H1 (cell line): ENCODE results near the gene PRR29. TPM values are rescaled to one million over a fixed set of nuclear protein-coding genes. Genes with fewer than 3 reads are reported as not detected.

Source experiments
- CTCF ChIA-PET: fragments of 300-600 bp; sonication (Branson Sonifier 250); formaldehyde crosslinking; loops from one replicate; lab custom pipeline; 2021; ENCODE audit not compliant: partially characterized antibody; lab: Charles Lee
- POLR2A ChIA-PET: fragments of 300-600 bp; sonication (Branson Sonifier 250); formaldehyde crosslinking; loops from one replicate; lab custom pipeline; 2021; ENCODE audit warnings: inconsistent platforms; ENCODE audit not compliant: partially characterized antibody; lab: Charles Lee
- DNase-seq, 2 experiments: peaks; one replicate each; pipeline versions ENCODE4 v3.0.0 to v3.0.0-alpha.2; 2010 to 2022; ENCODE audit warnings: low spot score in 2 of 2, low read depth in 1 of 2, mixed read lengths in 1 of 2
- FAIRE-seq: peaks from 2 replicates; lab custom pipeline; 2011; peaks lifted over from hg19 to GRCh38; lab: Jason Lieb, UNC
- H2AFZ ChIP-seq: 2 replicates; pipeline ENCODE4 v1.8.1; 2012; ENCODE audit warnings: low read length, inconsistent platforms
- H2AK5ac ChIP-seq: 2 replicates; pipeline ENCODE4 v1.6.1; 2013; ENCODE audit warnings: low read depth, low read length
- H2BK120ac ChIP-seq: replicated peaks from 2 replicates; pipeline ENCODE3; 2013; ENCODE audit warnings: low read depth, low read length, inconsistent platforms
- H2BK12ac ChIP-seq: 2 replicates; pipeline ENCODE4 v1.6.1; 2013; ENCODE audit warnings: low read depth, low read length
- H2BK15ac ChIP-seq: 2 replicates; pipeline ENCODE4 v1.6.1; 2013; ENCODE audit warnings: low read length
- H2BK20ac ChIP-seq: 2 replicates; pipeline ENCODE4 v1.6.1; 2013; ENCODE audit warnings: low read length
- H2BK5ac ChIP-seq: 2 replicates; pipeline ENCODE4 v1.6.1; 2013; ENCODE audit warnings: low read depth, low read length
- H3K14ac ChIP-seq: 2 replicates; pipeline ENCODE4 v1.6.1; 2013; ENCODE audit warnings: inconsistent platforms; ENCODE audit not compliant: insufficient read length
- H3K18ac ChIP-seq: 2 replicates; pipeline ENCODE4 v1.6.1; 2013; ENCODE audit warnings: low read length; ENCODE audit errors: extremely low read depth
- H3K23ac ChIP-seq: 2 replicates; pipeline ENCODE4 v1.6.1; 2013; ENCODE audit warnings: inconsistent platforms; ENCODE audit not compliant: insufficient read length
- H3K23me2 ChIP-seq: 2 replicates; pipeline ENCODE4 v1.6.1; 2013; ENCODE audit warnings: low read depth, low read length
- H3K27ac ChIP-seq: 2 replicates; pipeline ENCODE4 v1.6.1; 2011; ENCODE audit warnings: low read depth, low read length, inconsistent platforms
- H3K27me3 ChIP-seq, 4 experiments: replicated peaks in 1 of 4; 1 replicate in 1 of 4; 2 replicates in 3 of 4; pipeline versions ENCODE4 v1.6.1 to v1.8.1; 2011 to 2013; ENCODE audit warnings: low read length in 3 of 4, mild to moderate bottlenecking in 3 of 4, inconsistent platforms in 2 of 4, mixed read lengths in 2 of 4, moderate library complexity in 1 of 4; ENCODE audit not compliant: control insufficient read depth in 3 of 4, insufficient read depth in 3 of 4; ENCODE audit errors: extremely low read depth in 1 of 4
- H3K36me3 ChIP-seq, 4 experiments: 2 replicates each; pipeline versions ENCODE4 v1.6.1 to v1.8.1; 2011 to 2013; ENCODE audit warnings: mild to moderate bottlenecking in 4 of 4, low read length in 3 of 4, moderate library complexity in 2 of 4, control low read depth in 1 of 4, inconsistent platforms in 1 of 4; ENCODE audit not compliant: insufficient read depth in 4 of 4, control insufficient read depth in 2 of 4
- H3K4ac ChIP-seq: replicated peaks from 2 replicates; pipeline ENCODE3; 2013; ENCODE audit warnings: low read length, low read depth, mixed read lengths, inconsistent platforms; ENCODE audit not compliant: insufficient read length
- H3K4me1 ChIP-seq, 4 experiments: replicated peaks in 1 of 4; 1 replicate in 1 of 4; 2 replicates in 3 of 4; pipeline versions ENCODE4 v1.6.1 to v1.8.1; 2011 to 2013; ENCODE audit warnings: low read length in 3 of 4, inconsistent platforms in 2 of 4, mixed read lengths in 1 of 4; ENCODE audit not compliant: insufficient read depth in 4 of 4, control insufficient read depth in 3 of 4
- H3K4me2 ChIP-seq, 2 experiments: 2 replicates each; pipeline versions ENCODE4 v1.6.1 to v1.8.1; 2011 to 2013; ENCODE audit warnings: low read depth in 2 of 2, low read length in 2 of 2, control low read depth in 1 of 2, inconsistent platforms in 1 of 2, mild to moderate bottlenecking in 1 of 2; ENCODE audit not compliant: insufficient read depth in 1 of 2
- H3K4me3 ChIP-seq, 4 experiments: fragments of 200-600, 300-600 bp in 1 of 4; sonication (generic), shearing (Covaris generic), sonication (Bioruptor Twin) in 1 of 4; 2 replicates each; pipeline versions ENCODE4 v1.5.1 to v1.8.1; 2011 to 2016; ENCODE audit warnings: low read length in 4 of 4, low read depth in 3 of 4, control low read depth in 2 of 4, inconsistent platforms in 2 of 4, mild to moderate bottlenecking in 2 of 4, mixed read lengths in 1 of 4, moderate library complexity in 1 of 4; ENCODE audit not compliant: insufficient read depth in 2 of 4; ENCODE audit errors: extremely low read depth in 1 of 4
- H3K56ac ChIP-seq: replicated peaks from 2 replicates; pipeline ENCODE3; 2013; ENCODE audit warnings: low read depth, mild to moderate bottlenecking, mixed read lengths, low read length, inconsistent platforms; ENCODE audit not compliant: insufficient read length
- H3K79me1 ChIP-seq: 2 replicates; pipeline ENCODE4 v1.6.1; 2013; ENCODE audit warnings: low read depth, low read length, control low read depth
- H3K79me2 ChIP-seq, 2 experiments: 2 replicates each; pipeline versions ENCODE4 v1.6.1 to v1.8.1; 2012 to 2013; ENCODE audit warnings: low read length in 2 of 2, mild to moderate bottlenecking in 2 of 2, inconsistent platforms in 1 of 2; ENCODE audit not compliant: insufficient read depth in 2 of 2, control insufficient read depth in 1 of 2
- H3K9ac ChIP-seq, 4 experiments: replicated peaks in 1 of 4; 1 replicate in 1 of 4; 2 replicates in 3 of 4; pipeline versions ENCODE4 v1.6.1 to v1.8.1; 2011 to 2013; ENCODE audit warnings: low read depth in 3 of 4, low read length in 3 of 4, control low read depth in 2 of 4, mild to moderate bottlenecking in 2 of 4, moderate library complexity in 2 of 4, inconsistent platforms in 1 of 4; ENCODE audit errors: extremely low read depth in 1 of 4
- H3K9me3 ChIP-seq, 2 experiments: 2 replicates each; pipeline versions ENCODE4 v1.6.1 to v1.8.1; 2012 to 2013; ENCODE audit warnings: mild to moderate bottlenecking in 2 of 2, moderate library complexity in 2 of 2, control low read depth in 1 of 2, inconsistent platforms in 1 of 2, low read depth in 1 of 2, low read length in 1 of 2, mixed read lengths in 1 of 2; ENCODE audit not compliant: insufficient read depth in 2 of 2
- H4K20me1 ChIP-seq, 2 experiments: replicated peaks in 1 of 2; 2 replicates each; pipeline versions ENCODE3 to v1.8.1; 2011 to 2013; ENCODE audit warnings: inconsistent platforms in 2 of 2, low read length in 2 of 2, mild to moderate bottlenecking in 1 of 2; ENCODE audit not compliant: insufficient read depth in 2 of 2, control insufficient read depth in 1 of 2
- H4K5ac ChIP-seq: 2 replicates; pipeline ENCODE4 v1.6.1; 2013; ENCODE audit warnings: low read length, low read depth, mixed read lengths, inconsistent platforms; ENCODE audit not compliant: insufficient read length
- H4K8ac ChIP-seq: 2 replicates; pipeline ENCODE4 v1.8.0; 2013; ENCODE audit warnings: mild to moderate bottlenecking, moderate library complexity, low read length, inconsistent platforms; ENCODE audit not compliant: insufficient read depth; ENCODE audit errors: extremely low read depth
- H4K91ac ChIP-seq: replicated peaks from 2 replicates; pipeline ENCODE3; 2013; ENCODE audit warnings: low read length, mixed read lengths, inconsistent platforms; ENCODE audit not compliant: insufficient read length
- RAD21 ChIP-seq, 2 experiments: IDR thresholded peaks in 1 of 2; conservative IDR thresholded peaks in 1 of 2; 2 replicates each; pipeline ENCODE4 v1.6.1; 2011; ENCODE audit warnings: low read depth in 2 of 2, low read length in 2 of 2, improper control_type of control experiment in 1 of 2, inconsistent platforms in 1 of 2, mild to moderate bottlenecking in 1 of 2, moderate library complexity in 1 of 2
- SIRT6 ChIP-seq: IDR thresholded peaks from one replicate; pipeline ENCODE4 v1.7.1; 2012; ENCODE audit warnings: low read length, inconsistent platforms
- WGBS, 2 experiments: shearing (Covaris generic) in 1 of 2; methylation state at CpG; one replicate each; pipeline versions ENCODE4 v1.1.6 to v1.1.7; 2013 to 2015; ENCODE audit warnings: low lambda C conversion rate in 2 of 2, mixed read lengths in 2 of 2, inconsistent platforms in 1 of 2, low coverage in 1 of 2, missing lambda C conversion rate in 1 of 2; ENCODE audit not compliant: insufficient replicate concordance in 2 of 2, insufficient coverage in 1 of 2, insufficient read length in 1 of 2; ENCODE audit errors: extremely low coverage in 1 of 2, missing lambda C conversion rate in 1 of 2; 5-methylcytosine and 5-hydroxymethylcytosine counted together
- polyA plus RNA-seq, 7 experiments: library from polyadenylated mRNA; depleted of rRNA in 3 of 7; stranded (reverse) in 5 of 7; unstranded in 2 of 7; fragments of >200 nt in 5 of 7; fragments of 200-250 nt in 2 of 7; gene quantifications; 1 replicate in 5 of 7; 2 replicates in 1 of 7; 4 replicates in 1 of 7; pipeline versions ENCODE4 v1.2.1 to v1.2.3, GENCODE V29; 2011 to 2013; ENCODE audit warnings: missing spikeins in 2 of 7, mixed read lengths in 2 of 7
- total RNA-seq: library from RNA; stranded (reverse); fragmentation: NEBNext Ultra II Directional; extraction: Animal tissue kit (Norgen Biotek cat#: 25700); gene quantifications from 2 replicates; pipeline ENCODE4 v1.2.1, GENCODE V29; 2021
- TF ChIP-seq, protein P1 (sequence below), 3 experiments: IDR thresholded peaks; 1 replicate in 2 of 3; 2 replicates in 1 of 3; pipeline versions ENCODE4 v1.5.1 to v1.6.1; 2011; ENCODE audit warnings: low read length in 3 of 3, mild to moderate bottlenecking in 3 of 3, inconsistent platforms in 2 of 3, low read depth in 1 of 3, moderate library complexity in 1 of 3; ENCODE audit not compliant: insufficient read depth in 1 of 3; ENCODE audit errors: control extremely low read depth in 1 of 3

The PRR29 gene
- total and polyA plus RNA-seq, 2 of the 8 experiments (the other 6 are each of a cell fraction or from before 2014, with no cell fraction given), result 0.67 to 0.83 TPM

DNA sequence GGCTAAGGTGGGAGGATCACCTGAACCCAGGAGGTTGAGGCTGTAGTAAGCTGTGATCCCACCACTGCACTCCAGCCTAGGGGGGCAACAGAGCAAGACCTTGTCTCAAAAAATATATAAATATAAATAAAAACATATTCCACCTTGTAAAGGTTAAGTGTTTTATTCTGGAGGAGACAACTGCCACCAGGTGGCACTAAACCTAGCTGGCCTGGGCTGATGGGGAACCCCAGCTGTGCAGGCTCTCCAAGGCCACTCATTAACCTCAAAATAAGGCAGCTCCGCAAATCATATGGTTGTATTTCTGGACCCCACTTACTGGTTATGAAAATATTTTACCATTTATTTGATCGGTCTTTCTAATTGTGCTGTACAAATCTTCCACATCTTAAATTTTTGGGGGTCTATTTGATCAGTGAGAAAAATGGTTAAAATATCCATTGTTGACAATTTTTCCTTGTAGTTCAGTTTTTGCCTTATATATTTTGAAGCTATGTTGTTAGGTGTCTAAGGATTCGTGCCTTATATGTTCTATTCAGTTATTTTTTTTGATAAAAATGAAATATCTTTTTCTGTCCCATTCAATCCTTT, 30.8 kb downstream of the PRR29 start:
- no peak overlapping the region for H3K18ac ChIP-seq
- no peak overlapping the region for H4K91ac ChIP-seq
- WGBS, 2 experiments, result 32% methylated on average over 3 of the region's 3 CpGs; no CpG with 5 or more reads in 1 of the 2 experiments
- H4K5ac ChIP-seq, result no peak overlapping the region
- H3K4me2 ChIP-seq, result no peak overlapping the region
- no peak overlapping the region for H3K4me3 ChIP-seq
- H3K56ac ChIP-seq, result no peak overlapping the region
- no peaks in the 10 kb centered on the region for H3K36me3 ChIP-seq
- no peak overlapping the region for H2AFZ ChIP-seq
- H3K4ac ChIP-seq, result no peak overlapping the region
- peak; percentile 23 to 64 for DNase-seq
- no peaks in the 10 kb centered on the region; a peak in 1 of 7 replicates for H3K4me1 ChIP-seq
- no peak overlapping the region for H3K27ac ChIP-seq
- no peak overlapping the region for H3K23ac ChIP-seq
- CTCF ChIA-PET, result interaction anchor here (0.6 to 11.6 kb wide), 42 partner anchors 8 to 470 kb away, joined by 3 to 202 read pairs (median 6); partner anchors contain the start of genes CSHL1, ERN1, GH1 and ICAM2
- H2BK15ac ChIP-seq, result no peak overlapping the region
- no peak overlapping the region for H2BK20ac ChIP-seq
- H2AK5ac ChIP-seq, result no peak overlapping the region
- no peak overlapping the region for H3K9ac ChIP-seq
- no peaks in the 10 kb centered on the region for H3K9me3 ChIP-seq
- H4K20me1 ChIP-seq, result no peaks in the 10 kb centered on the region
- POLR2A ChIA-PET, result interaction anchor here (0.6 to 3.2 kb wide), 6 partner anchors 13 to 116 kb away, joined by 3 to 16 read pairs (median 3); no protein-coding TSS in a partner anchor
- no peak overlapping the region for H4K8ac ChIP-seq
- no peak for FAIRE-seq
- no peak for TF ChIP-seq SIRT6
- TF ChIP-seq, protein P1, sequence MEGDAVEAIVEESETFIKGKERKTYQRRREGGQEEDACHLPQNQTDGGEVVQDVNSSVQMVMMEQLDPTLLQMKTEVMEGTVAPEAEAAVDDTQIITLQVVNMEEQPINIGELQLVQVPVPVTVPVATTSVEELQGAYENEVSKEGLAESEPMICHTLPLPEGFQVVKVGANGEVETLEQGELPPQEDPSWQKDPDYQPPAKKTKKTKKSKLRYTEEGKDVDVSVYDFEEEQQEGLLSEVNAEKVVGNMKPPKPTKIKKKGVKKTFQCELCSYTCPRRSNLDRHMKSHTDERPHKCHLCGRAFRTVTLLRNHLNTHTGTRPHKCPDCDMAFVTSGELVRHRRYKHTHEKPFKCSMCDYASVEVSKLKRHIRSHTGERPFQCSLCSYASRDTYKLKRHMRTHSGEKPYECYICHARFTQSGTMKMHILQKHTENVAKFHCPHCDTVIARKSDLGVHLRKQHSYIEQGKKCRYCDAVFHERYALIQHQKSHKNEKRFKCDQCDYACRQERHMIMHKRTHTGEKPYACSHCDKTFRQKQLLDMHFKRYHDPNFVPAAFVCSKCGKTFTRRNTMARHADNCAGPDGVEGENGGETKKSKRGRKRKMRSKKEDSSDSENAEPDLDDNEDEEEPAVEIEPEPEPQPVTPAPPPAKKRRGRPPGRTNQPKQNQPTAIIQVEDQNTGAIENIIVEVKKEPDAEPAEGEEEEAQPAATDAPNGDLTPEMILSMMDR (IDR thresholded peaks at IDR 0.05; ENCODE audit: control extremely low read depth in 1 of 3, insufficient read depth in 1 of 3, low read depth in 1 of 3, low read length in 3 of 3), result peak; percentile 53 to 83 (median 57)
- TF ChIP-seq RAD21 (IDR thresholded peaks at IDR 0.05 in 1 of 2, conservative IDR thresholded peaks at IDR 0.05 in 1 of 2; ENCODE audit: low read depth in 2 of 2, low read length in 2 of 2), result peak; percentile 52 to 67
- H3K14ac ChIP-seq, result no peak overlapping the region
- no peak overlapping the region for H2BK12ac ChIP-seq
- no peak overlapping the region for H2BK120ac ChIP-seq
- H3K27me3 ChIP-seq, result peaks cover 0 to 4% (median 1%) of the 10 kb centered on the region in 4 experiments; a peak in 3 of 7 replicates
- no peaks in the 10 kb centered on the region for H3K79me1 ChIP-seq
- H3K79me2 ChIP-seq, result no peaks in the 10 kb centered on the region
- no peak overlapping the region for H2BK5ac ChIP-seq
- H3K23me2 ChIP-seq, result no peaks in the 10 kb centered on the region
